ENCODE data around the gene PDHX.

The PDHX gene

DNA sequence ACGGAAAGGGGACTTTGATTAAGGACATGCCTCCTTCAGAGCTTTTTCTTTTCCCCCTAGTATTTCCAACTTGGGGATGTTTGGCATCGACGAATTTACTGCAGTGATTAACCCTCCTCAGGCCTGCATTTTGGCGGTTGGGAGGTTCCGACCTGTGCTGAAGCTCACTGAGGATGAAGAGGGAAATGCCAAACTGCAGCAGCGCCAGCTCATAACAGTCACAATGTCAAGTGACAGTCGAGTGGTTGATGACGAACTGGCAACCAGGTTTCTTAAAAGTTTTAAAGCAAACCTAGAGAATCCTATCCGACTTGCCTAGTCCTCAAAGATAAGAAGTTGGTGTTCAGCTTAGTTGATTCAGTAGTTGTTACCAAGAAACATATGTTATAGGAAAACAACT lies 78.4 kb downstream of the PDHX start:
- no peak for DNase-seq

DNA sequence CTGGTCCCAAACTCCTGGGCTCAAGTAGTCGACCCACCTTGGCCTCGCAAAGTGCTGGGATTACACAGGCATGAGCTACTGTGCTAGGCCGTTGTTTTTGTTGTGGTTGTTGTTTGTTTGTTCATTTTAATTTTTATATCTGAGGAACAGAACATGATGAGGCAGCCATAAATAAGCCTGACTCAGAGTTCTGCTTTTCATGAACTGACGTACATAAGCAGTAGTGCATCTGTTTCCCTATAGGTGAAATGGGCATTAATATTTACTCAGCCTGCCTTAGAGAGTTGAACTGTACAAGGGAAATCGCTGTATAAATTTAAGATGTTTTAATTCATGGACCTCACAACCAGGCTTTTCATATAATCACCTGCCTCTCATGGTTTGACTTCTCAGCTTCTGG lies 80.5 kb downstream of the PDHX start:
- DNase-seq, result no peak

DNA sequence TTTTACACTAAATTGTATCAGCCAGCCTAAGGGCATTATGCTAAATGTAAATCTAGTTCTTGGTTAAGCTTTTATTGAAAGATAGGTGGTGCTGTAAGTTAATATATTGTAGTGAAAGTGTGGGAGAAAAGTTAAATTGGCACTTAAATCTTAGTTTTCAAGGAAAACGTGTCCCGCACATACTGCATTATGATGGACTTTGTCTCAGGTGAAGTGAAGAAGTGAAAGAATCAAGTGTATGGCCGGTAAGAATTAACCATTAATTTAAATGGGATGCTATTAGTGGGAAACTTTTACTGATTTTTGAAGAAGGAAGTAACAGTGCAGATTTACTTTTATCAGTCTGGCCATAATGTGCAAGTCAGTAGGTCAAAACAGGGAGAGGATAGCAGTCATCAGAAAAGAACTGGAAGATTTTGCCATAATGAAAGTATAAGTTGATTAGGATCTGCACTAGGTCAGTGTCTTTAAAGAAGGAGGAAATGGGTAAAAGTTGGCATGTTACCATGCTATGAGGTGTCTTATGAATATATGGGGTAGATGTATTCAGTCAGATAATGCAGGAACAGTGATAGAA lies 81.6 kb downstream of the PDHX start:
- DNase-seq, result peak; percentile 62

- peak; percentile 60 for DNase-seq
These were observed 83.0 kb downstream of the PDHX start for GRCh38 chr11:34999453-34999852.

DNA sequence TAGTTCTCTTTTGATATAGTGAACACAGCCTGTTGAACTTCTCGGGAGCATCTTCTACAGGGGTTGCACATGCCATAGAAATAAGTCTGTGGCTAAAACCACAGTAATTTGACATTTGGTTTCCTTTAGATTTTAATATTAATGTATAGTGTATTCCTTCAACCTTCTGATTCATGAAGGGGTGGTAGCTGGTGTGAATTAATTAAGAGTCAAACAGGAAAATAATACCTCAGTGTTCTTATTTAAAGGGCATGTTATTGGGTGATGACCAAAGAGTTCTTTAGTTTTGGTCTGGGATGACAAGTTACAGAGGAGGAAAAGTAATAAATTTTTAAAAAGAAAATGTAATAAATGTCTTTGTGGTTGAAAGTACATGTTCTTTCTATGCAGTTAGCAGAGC lies 86.8 kb downstream of the PDHX start:
- no peak for DNase-seq

GRCh38 chr11:35003658-35004057 lies 87.2 kb downstream of the PDHX start:
- DNase-seq, result no peak

DNA sequence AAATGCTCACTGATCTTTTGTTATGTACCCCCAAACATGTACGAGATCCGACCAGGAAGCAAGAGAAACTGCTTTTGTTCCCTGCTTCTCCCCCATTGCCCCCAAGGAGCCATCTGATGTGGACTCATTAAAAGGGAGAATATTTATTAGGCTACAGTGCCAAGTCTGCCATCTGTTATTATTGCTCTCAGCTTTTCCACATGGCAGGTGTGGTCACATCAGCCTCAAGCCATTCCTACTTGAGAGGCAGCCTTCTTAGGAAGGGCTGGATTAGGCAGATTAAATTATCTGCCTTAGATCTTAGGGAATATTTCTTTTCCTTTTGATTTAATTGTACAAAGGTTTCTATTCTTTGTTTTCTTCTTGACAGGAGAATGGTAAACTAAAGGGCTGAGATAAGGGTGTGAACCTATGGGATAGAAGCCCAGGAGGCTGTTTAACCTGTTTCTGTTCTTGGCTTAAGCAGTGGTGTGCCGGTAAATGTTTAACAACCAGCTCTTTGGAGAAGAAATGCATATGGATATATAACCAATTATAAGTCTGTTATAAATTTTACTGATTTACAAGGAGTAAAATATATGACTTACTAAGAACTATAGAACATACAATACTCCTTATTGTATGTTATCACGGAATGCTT lies 88.8 kb downstream of the PDHX start:
- DNase-seq, result no peak

GRCh38 chr11:35006389-35007128 lies 90.1 kb downstream of the PDHX start:
- peak; percentile 55 for DNase-seq

- no peak for DNase-seq
These were observed 90.9 kb downstream of the PDHX start for GRCh38 chr11:35007277-35007676.

DNA sequence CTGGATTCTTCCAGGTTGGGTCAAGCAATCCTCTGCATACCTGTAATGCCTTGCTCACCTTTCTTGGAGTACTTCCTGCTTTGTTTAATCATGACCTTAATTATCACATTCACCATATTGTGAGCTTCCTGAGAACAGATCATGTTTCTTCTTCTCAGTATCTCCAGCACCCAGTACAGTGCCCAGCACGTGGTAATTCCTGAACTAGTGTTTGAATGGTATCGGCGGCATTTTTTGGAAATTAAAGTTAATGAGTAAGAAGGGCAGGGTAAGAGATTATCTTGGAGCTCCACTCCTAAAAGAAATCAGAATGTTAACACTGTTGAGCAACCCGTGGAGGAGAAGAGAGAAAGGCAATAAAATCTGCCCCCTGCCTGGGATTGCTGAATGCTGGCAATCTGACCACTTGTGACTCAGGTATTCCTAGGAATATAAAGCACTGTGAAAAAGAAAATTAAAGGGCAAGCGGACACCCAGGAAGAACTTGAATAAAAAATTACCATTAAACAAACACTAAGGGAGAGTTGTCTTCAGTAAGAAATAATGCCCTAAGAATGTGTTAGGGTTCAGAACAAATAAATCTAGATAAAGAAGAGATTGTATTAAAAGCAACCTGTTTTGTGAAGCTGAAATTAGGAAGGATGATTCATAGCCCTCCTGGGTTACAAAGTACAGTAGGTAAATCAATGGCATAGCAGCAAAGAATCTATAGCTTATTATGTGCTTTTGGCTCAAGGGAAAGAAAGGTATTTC lies 92.9 kb downstream of the PDHX start:
- no peak for DNase-seq

GRCh38 chr11:35009944-35010342 lies 93.5 kb downstream of the PDHX start:
- DNase-seq, result no peak

GRCh38 chr11:35010654-35011053 lies 94.2 kb downstream of the PDHX start:
- no peak for DNase-seq

DNA sequence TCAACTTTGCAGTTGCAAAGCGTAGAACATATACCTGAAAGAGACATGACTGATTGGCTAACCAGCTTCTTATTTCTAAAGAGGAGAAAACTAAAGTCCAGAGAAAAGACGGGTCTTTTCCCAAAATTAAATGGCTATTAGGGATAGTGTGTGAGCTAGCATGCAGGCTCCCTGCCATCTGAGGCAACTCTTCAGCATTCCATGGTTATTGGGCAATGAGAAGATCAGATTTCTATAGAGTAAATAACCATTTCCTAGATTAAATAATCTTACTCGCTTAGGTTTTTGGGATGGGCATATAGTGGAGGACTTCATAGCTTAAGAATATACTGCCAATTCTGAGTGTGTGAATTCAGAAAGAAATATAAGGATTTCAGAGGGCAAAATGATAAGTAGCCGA lies 95.0 kb downstream of the PDHX start:
- DNase-seq, result no peak

GRCh38 chr11:35011944-35012343 lies 95.5 kb downstream of the PDHX start:
- DNase-seq, result no peak

- DNase-seq, result no peak
These were observed 96.2 kb downstream of the PDHX start for GRCh38 chr11:35012467-35013191.

- DNase-seq, result no peak
These were observed 97.3 kb downstream of the PDHX start for GRCh38 chr11:35013514-35014233.

DNA sequence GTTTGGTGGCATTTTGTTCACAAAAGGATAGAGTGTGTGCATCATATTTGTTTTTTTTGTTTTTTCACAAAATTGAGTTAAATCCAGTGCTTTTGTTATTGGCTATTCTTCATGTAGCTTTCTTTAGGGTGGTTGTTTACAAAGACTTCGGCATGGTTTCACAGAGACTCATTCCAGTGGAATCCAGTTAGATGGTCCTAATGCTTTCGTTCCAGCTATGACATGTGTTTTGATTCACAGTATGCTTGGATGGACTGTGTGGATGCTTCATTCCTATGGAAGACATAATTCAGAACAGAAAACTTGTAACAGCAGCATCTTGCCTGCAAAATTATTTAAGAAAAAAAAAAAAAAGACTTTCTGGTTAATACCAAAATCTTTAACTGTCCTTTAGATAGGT lies 97.9 kb downstream of the PDHX start:
- no peak for DNase-seq

GRCh38 chr11:35015621-35016387 lies 99.4 kb downstream of the PDHX start:
- DNase-seq, result no peak

- DNase-seq, result no peak
These were observed 100.5 kb downstream of the PDHX start for GRCh38 chr11:35016916-35017315.

DNA sequence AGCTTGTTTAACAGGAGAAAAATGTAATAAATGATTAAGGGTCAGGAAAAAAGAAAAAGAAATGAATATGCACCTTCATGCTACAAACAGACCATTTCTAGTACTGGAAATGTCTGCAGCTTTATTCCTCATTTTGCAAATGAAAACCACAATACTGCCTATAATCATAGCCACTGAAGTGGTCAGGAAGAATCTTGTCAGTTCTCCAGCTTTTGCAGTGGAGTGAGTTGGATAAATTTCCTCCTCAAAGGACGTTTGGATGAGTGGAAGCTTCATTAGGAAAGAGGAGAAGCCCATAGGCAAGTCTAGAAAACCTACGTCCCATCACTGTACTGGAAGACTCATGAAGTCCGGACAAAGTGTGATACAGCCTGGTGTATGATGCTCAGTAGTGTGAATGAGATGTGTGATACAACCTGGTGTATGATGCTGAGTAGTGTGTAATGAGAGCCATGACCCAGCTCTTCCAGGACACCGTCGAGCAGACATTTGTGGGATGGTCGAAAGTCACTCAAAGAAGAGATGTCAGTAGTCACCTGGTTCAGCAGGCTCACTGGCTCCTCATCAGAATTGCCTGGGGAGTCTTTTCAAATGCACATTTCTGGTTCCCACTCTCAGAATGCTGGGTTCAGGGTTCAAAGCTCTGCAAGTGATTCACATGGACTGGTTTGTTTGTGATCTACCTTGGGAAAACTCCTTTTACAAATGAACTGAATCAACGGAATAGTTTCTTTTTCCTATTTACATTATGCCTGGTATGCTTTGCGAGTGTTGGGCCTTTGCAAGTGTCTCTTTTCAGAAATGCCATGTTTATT lies 101.3 kb downstream of the PDHX start:
- no peak for DNase-seq

DNA sequence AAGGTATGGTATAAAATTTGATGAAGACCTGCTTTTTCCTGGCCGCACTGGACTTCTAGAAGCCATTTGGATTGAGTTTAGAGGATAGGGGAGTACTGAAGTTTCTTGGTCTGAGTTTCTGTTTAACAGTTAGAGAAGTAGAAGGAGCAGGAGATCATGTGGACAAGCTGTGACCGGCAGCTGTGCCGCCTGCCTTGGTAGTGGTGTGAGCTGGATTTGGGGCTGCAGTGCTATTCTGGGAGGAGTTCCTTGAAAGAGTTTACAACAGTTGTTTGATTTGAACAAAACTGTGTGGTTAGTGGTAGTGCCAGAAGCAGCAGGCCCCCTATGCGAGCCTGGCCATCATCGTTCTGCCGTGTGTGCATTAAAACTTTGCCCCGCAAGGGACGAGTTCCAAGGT lies 105.2 kb downstream of the PDHX start:
- DNase-seq, result no peak
